Esophagus squamous epithelium (tissue), 5 donors: ENCODE measurements around the gene SMYD1. TPM values are rescaled to one million over a fixed set of nuclear protein-coding genes. Genes with fewer than 3 reads are reported as not detected.

Experiments used
- DNase-seq: peaks from one replicate; lab custom pipeline; 2025; lab: John Stamatoyannopoulos, UW
- H3K27ac ChIP-seq, 4 donors: fragments of 200-600 bp; sonication (generic); one replicate each; pipeline ENCODE4 v1.5.1; 2016 to 2019; ENCODE audit warnings: mild to moderate bottlenecking in 1 of 4
- H3K27me3 ChIP-seq, 4 donors: fragments of 200-600 bp; sonication (generic); 1 replicate in 3 of 4; 2 replicates in 1 of 4; pipeline versions ENCODE4 v1.5.1 to v1.6.0; 2017 to 2021; ENCODE audit warnings: antibody characterized with exemption in 1 of 4
- H3K36me3 ChIP-seq, 3 donors: fragments of 200-600 bp; sonication (generic); one replicate each; pipeline ENCODE4 v1.5.1; 2016 to 2019
- H3K4me1 ChIP-seq, 3 donors: fragments of 200-600 bp; sonication (generic); one replicate each; pipeline ENCODE4 v1.5.1; 2017 to 2019
- H3K4me3 ChIP-seq, 4 donors: fragments of 200-600 bp; sonication (generic); 1 replicate in 3 of 4; 2 replicates in 1 of 4; pipeline ENCODE4 v1.5.1; 2016 to 2019; ENCODE audit warnings: mild to moderate bottlenecking in 2 of 4, moderate library complexity in 1 of 4
- H3K9me3 ChIP-seq, 3 donors: fragments of 200-600 bp; sonication (generic); one replicate each; pipeline ENCODE4 v1.5.1; 2016 to 2019
- CTCF ChIP-seq, 6 experiments: fragments of 450-650 bp in 4 of 6; fragments of 200-600 bp in 2 of 6; sonication (generic) in 2 of 6; IDR thresholded peaks; one replicate each; pipeline ENCODE4 v1.5.1; 2016 to 2019; ENCODE audit warnings: antibody characterized with exemption in 6 of 6, mild to moderate bottlenecking in 4 of 6, moderate library complexity in 4 of 6
- POLR2A ChIP-seq, 4 donors: fragments of 450-650 bp; IDR thresholded peaks; one replicate each; pipeline ENCODE4 v1.6.1; 2017; ENCODE audit warnings: antibody characterized with exemption in 4 of 4, mild to moderate bottlenecking in 4 of 4, moderate library complexity in 3 of 4
- WGBS, 2 donors: methylation state at CpG; one replicate each; pipeline ENCODE4 v1.1.5; 2018; 5-methylcytosine and 5-hydroxymethylcytosine counted together
- intact Hi-C: fragments of 100-400 bp; cut with DNase I; formaldehyde crosslinking; loops from one replicate; pipeline ENCODE4 v1.15.0; 2022
- total RNA-seq, 4 donors: library from RNA; depleted of rRNA; stranded (reverse); fragments of >200 nt; gene quantifications; one replicate each; pipeline ENCODE4 v1.1.0, GENCODE V29; 2016
- donor health status: DM: yes; HTN: yes; CAD: no.

The SMYD1 gene
- total RNA-seq, 4 donors from 2014 or later = 0.27 TPM; not detected in 3

GRCh38 chr2:88051792-88052191 lies 15.8 kb upstream of the SMYD1 start:
- intact Hi-C loops = no loop called here
- no peak for DNase-seq
- Histone ChIP-seq H3K9me3 (no peaks in the 10 kb centered on the region), H3K4me1 (peaks cover 16 to 38% (median 20%) of the 10 kb centered on the region in 3 donors), H3K36me3 (peaks cover 0 to 13% (median 0%) of the 10 kb centered on the region in 3 donors), H3K27me3 (no peaks in the 10 kb centered on the region), H3K27ac (no peak overlapping the region), H3K4me3 (no peak overlapping the region)
- TF ChIP-seq POLR2A (IDR thresholded peaks at IDR 0.05) (no peak), CTCF (IDR thresholded peaks at IDR 0.05) (no peak)
- WGBS, 2 donors = 64 to 71% methylated on average over 2 of the region's 2 CpGs

GRCh38 chr2:88053296-88053695 lies 14.3 kb upstream of the SMYD1 start:
- no peak for DNase-seq
- 5 to 17% methylated on average over 1 of the region's 1 CpG for WGBS, 2 donors
- H3K27ac ChIP-seq = peak overlapping the region in 3 of 4 donors; percentile 36 to 98 (median 98)

GRCh38 chr2:88053934-88054781 lies 13.5 kb upstream of the SMYD1 start:
- intact Hi-C loops = no loop called here
- 53 to 57% methylated on average over 10 of the region's 10 CpGs for WGBS, 2 donors

More at GRCh38 chr2:88053296-88053695, 14.3 kb upstream of the SMYD1 start:
- TF ChIP-seq CTCF (IDR thresholded peaks at IDR 0.05) (no peak), POLR2A (IDR thresholded peaks at IDR 0.05) (no peak)
- Histone ChIP-seq H3K4me1 (peaks cover 16 to 42% (median 20%) of the 10 kb centered on the region in 3 donors), H3K9me3 (no peaks in the 10 kb centered on the region), H3K27me3 (no peaks in the 10 kb centered on the region), H3K36me3 (peaks cover 0 to 9% (median 0%) of the 10 kb centered on the region in 3 donors), H3K4me3 (peak overlapping the region in 3 of 4 donors; percentile 76 to 87 (median 86))
- intact Hi-C loops = no loop called here

DNA sequence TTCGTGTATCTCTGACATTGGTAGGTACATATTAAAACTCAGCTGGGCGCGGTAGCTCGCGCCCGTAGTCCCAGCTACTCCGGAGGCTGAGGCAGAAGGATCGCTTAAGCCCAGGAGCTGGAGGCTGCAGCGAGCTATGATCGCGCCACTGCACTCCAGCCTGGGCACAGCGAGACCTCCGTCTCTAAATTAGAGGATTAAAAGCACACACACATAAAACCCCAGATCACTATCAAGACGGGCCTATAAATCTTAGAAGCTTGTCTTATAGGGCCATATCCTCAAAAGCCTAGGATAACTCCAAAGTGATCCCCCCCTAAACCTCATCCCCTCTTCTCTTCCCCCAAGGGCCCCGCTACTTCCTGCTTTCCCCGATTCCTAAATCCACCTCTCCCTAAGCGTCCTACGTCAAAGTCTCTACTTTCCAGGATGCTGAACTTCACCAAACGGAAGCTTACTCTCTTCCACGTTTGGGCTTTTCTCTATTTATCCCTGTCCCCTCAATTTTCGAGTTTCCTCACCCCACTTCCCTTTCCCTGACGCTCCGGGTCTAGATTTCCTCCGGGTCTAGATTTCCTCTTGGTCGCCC lies 12.7 kb upstream of the SMYD1 start:
- peaks cover 16 to 44% (median 20%) of the 10 kb centered on the region in 3 donors for H3K4me1 ChIP-seq
- peak overlapping the region; percentile 98 to 100 (median 98) for H3K27ac ChIP-seq
- WGBS, 2 donors = 14 to 24% methylated on average over 17 to 22 of the region's 25 CpGs
- H3K9me3 ChIP-seq = no peaks in the 10 kb centered on the region
- no peaks in the 10 kb centered on the region for H3K27me3 ChIP-seq
- no peak for DNase-seq
- H3K36me3 ChIP-seq = peaks cover 0 to 4% (median 0%) of the 10 kb centered on the region in 3 donors
- TF ChIP-seq CTCF (IDR thresholded peaks at IDR 0.05) (no peak), POLR2A (IDR thresholded peaks at IDR 0.05) (no peak)
- peak overlapping the region; percentile 76 to 96 (median 86) for H3K4me3 ChIP-seq
- intact Hi-C loops = loop anchor here (5.0 kb wide), 1 partner anchor 107 kb away; no protein-coding TSS in a partner anchor

More at GRCh38 chr2:88053934-88054781, 13.5 kb upstream of the SMYD1 start:
- Histone ChIP-seq H3K36me3 (peaks cover 0 to 4% (median 0%) of the 10 kb centered on the region in 3 donors), H3K27ac (peak overlapping the region; percentile 98 to 100 (median 98)), H3K4me1 (peaks cover 16 to 44% (median 20%) of the 10 kb centered on the region in 3 donors), H3K4me3 (peak overlapping the region; percentile 76 to 96 (median 86)), H3K9me3 (no peaks in the 10 kb centered on the region), H3K27me3 (no peaks in the 10 kb centered on the region)
- no peak for DNase-seq
- TF ChIP-seq POLR2A (IDR thresholded peaks at IDR 0.05) (no peak), CTCF (IDR thresholded peaks at IDR 0.05) (no peak)
